Uterus (tissue), 4 donors: ENCODE results near the gene PRKN. TPM values are rescaled to one million over a fixed set of nuclear protein-coding genes. Genes with fewer than 3 reads are reported as not detected.

ENCODE experiments used
- DNase-seq, 2 donors: peaks; one replicate each; pipeline ENCODE4 v3.0.0-alpha.2; 2019 to 2020
- H3K27ac ChIP-seq, 2 donors: fragments of 200-600 bp; sonication (generic); 1 replicate in 1 of 2; 2 replicates in 1 of 2; pipeline ENCODE4 v1.5.1; 2016 to 2018
- H3K27me3 ChIP-seq, 2 donors: fragments of 200-600 bp; sonication (generic); one replicate each; pipeline ENCODE4 v1.5.1; 2018 to 2019; ENCODE audit warnings: control low read depth in 1 of 2
- H3K36me3 ChIP-seq, 2 donors: fragments of 200-600 bp; sonication (generic); one replicate each; pipeline ENCODE4 v1.5.1; 2019; ENCODE audit warnings: control low read depth in 1 of 2
- H3K4me1 ChIP-seq, 2 donors: fragments of 200-600 bp; sonication (generic); one replicate each; pipeline ENCODE4 v1.5.1; 2018 to 2019; ENCODE audit warnings: control low read depth in 1 of 2
- H3K4me3 ChIP-seq, 2 donors: fragments of 200-600 bp; sonication (generic); 1 replicate in 1 of 2; 2 replicates in 1 of 2; pipeline ENCODE4 v1.5.1; 2018 to 2019; ENCODE audit warnings: mild to moderate bottlenecking in 1 of 2
- H3K9me3 ChIP-seq, 2 donors: fragments of 200-600 bp; sonication (generic); one replicate each; pipeline ENCODE4 v1.5.1; 2019; ENCODE audit warnings: control low read depth in 1 of 2
- CTCF ChIP-seq, 4 experiments: fragments of 200-600 bp in 2 of 4; fragments of 450-650 bp in 2 of 4; sonication (generic) in 2 of 4; IDR thresholded peaks; one replicate each; pipeline ENCODE4 v1.5.1; 2016 to 2019; ENCODE audit warnings: antibody characterized with exemption in 4 of 4, mild to moderate bottlenecking in 2 of 4, moderate library complexity in 1 of 4
- POLR2A ChIP-seq, 2 donors: fragments of 450-650 bp; IDR thresholded peaks; one replicate each; pipeline ENCODE4 v1.6.1; 2016; ENCODE audit warnings: antibody characterized with exemption in 2 of 2, mild to moderate bottlenecking in 1 of 2, moderate library complexity in 1 of 2
- intact Hi-C: fragments of 100-400 bp; cut with DNase I; formaldehyde crosslinking; loops from one replicate; pipeline ENCODE4 v1.15.1; 2023; ENCODE audit warnings: low total_unique reads
- total RNA-seq, 4 donors: library from RNA; depleted of rRNA in 3 of 4; stranded (reverse); fragments of >200 nt in 3 of 4; gene quantifications; one replicate each; pipeline versions ENCODE4 v1.1.0 to v1.2.4, GENCODE V29; 2014 to 2023
- donor health status: DM: yes; HTN: yes; CAD: no.

The PRKN gene
- total RNA-seq, 4 donors from 2014 or later = 10.2 to 21.3 (median 13.1) TPM

GRCh38 chr6:162092816-162093502 lies 634.6 kb downstream of the PRKN start:
- Histone ChIP-seq H3K36me3 (no peaks in the 10 kb centered on the region), H3K27me3 (no peaks in the 10 kb centered on the region), H3K4me1 (no peaks in the 10 kb centered on the region), H3K9me3 (no peaks in the 10 kb centered on the region), H3K27ac (no peak overlapping the region), H3K4me3 (no peak overlapping the region)
- TF ChIP-seq POLR2A (IDR thresholded peaks at IDR 0.05) (no peak), CTCF (IDR thresholded peaks at IDR 0.05) (no peak)
- no peak for DNase-seq
- intact Hi-C loops = no loop called here

- H3K9me3 ChIP-seq = no peaks in the 10 kb centered on the region
- H3K27ac ChIP-seq = no peak overlapping the region
- no peak overlapping the region for H3K4me3 ChIP-seq
- DNase-seq = no peak
- TF ChIP-seq CTCF (IDR thresholded peaks at IDR 0.05) = no peak
- no peak for TF ChIP-seq POLR2A (IDR thresholded peaks at IDR 0.05)
- H3K36me3 ChIP-seq = no peaks in the 10 kb centered on the region
- H3K4me1 ChIP-seq = no peaks in the 10 kb centered on the region
- no peaks in the 10 kb centered on the region for H3K27me3 ChIP-seq
- intact Hi-C loops = no loop called here
Measured at GRCh38 chr6:162090734-162091133, 636.8 kb downstream of the PRKN start.

- Histone ChIP-seq H3K27ac (no peak overlapping the region), H3K4me1 (no peaks in the 10 kb centered on the region), H3K4me3 (no peak overlapping the region), H3K9me3 (no peaks in the 10 kb centered on the region), H3K27me3 (no peaks in the 10 kb centered on the region), H3K36me3 (no peaks in the 10 kb centered on the region)
- intact Hi-C loops = no loop called here
- DNase-seq = no peak
- no peak for TF ChIP-seq CTCF (IDR thresholded peaks at IDR 0.05)
- TF ChIP-seq POLR2A (IDR thresholded peaks at IDR 0.05) = no peak
Measured at GRCh38 chr6:162088091-162088490, 639.5 kb downstream of the PRKN start.

GRCh38 chr6:162085561-162085960 lies 642.0 kb downstream of the PRKN start:
- H3K27me3 ChIP-seq = no peaks in the 10 kb centered on the region
- no peaks in the 10 kb centered on the region for H3K4me1 ChIP-seq
- intact Hi-C loops = no loop called here
- no peaks in the 10 kb centered on the region for H3K36me3 ChIP-seq
- H3K4me3 ChIP-seq = no peak overlapping the region
- TF ChIP-seq CTCF (IDR thresholded peaks at IDR 0.05) (no peak), POLR2A (IDR thresholded peaks at IDR 0.05) (no peak)
- no peak for DNase-seq
- no peak overlapping the region for H3K27ac ChIP-seq
- no peaks in the 10 kb centered on the region for H3K9me3 ChIP-seq

GRCh38 chr6:162082520-162082919 lies 645.0 kb downstream of the PRKN start:
- no peak overlapping the region for H3K27ac ChIP-seq
- no peaks in the 10 kb centered on the region for H3K4me1 ChIP-seq
- H3K36me3 ChIP-seq = no peaks in the 10 kb centered on the region
- TF ChIP-seq CTCF (IDR thresholded peaks at IDR 0.05) (no peak), POLR2A (IDR thresholded peaks at IDR 0.05) (no peak)
- H3K9me3 ChIP-seq = no peaks in the 10 kb centered on the region
- H3K27me3 ChIP-seq = no peaks in the 10 kb centered on the region
- H3K4me3 ChIP-seq = no peak overlapping the region
- DNase-seq = no peak
- intact Hi-C loops = no loop called here
